Measurements from ENCODE around the gene TNNT3.

DNA sequence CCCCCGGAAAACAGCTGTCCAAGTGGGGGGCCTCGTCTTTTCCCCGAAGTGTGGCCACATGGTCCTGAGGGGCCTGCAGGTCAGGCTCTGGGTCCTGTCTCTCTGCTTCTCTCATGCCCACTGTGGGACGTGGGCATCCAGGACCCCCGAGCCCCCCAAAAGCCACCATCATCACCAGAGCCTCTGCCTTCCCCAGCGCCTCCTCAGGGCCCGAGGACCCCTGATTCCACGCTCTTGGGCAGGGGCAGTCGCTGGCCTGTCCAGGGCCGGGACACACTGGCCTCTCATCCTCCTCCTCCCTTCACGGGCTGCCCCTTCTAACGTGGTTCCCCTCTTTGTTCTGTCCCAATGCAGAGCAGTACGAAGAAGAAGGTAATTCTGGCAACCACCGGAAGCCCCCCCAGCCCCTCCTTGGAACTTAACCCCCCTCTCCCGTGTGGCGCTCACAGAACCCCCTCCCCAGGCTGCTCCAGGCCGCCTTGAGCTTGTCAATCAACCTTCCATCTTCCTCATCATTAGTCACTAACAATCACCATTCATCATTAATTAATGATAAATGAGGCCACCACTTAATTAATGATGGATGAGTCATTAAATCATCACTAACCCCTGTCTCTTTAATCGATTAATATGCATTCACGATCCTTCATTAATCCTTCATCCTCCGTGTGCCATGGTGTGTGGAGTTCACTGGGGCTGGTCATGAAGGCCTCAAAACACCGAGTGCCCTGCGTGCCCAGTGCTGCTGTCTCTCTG is 3.9 kb downstream of the TNNT3 start:
- TF ChIP-seq CTCF (IDR thresholded peaks at IDR 0.05) (no peak), POLR2A (IDR thresholded peaks at IDR 0.05) (no peak), POLR2AphosphoS5 (IDR thresholded peaks at IDR 0.05) (no peak)

Data from prostate gland (tissue), 2 donors.